Neural crest cell (in vitro differentiated cells): Measurements from ENCODE around the gene SYT5. TPM values are rescaled to one million over a fixed set of nuclear protein-coding genes. Genes with fewer than 3 reads are reported as not detected.

Experiments
- DNase-seq: peaks from one replicate; pipeline ENCODE4 v3.0.0; 2021; ENCODE audit warnings: low read depth, mixed read lengths, low spot score
- H3K27ac Mint-ChIP-seq: one replicate; pipeline ENCODE4 v1.8.0; 2021; ENCODE audit warnings: mild to moderate bottlenecking, mixed read lengths; ENCODE audit not compliant: unreplicated experiment
- H3K27me3 Mint-ChIP-seq: 2 replicates; pipeline ENCODE4 v1.8.0; 2021; ENCODE audit warnings: low read depth, mild to moderate bottlenecking, mixed read lengths
- H3K36me3 Mint-ChIP-seq: 2 replicates; pipeline ENCODE4 v1.8.0; 2021; ENCODE audit warnings: low read depth, mild to moderate bottlenecking, mixed read lengths
- H3K4me1 Mint-ChIP-seq: 2 replicates; pipeline ENCODE4 v1.8.0; 2021; ENCODE audit warnings: mixed read lengths
- H3K4me3 Mint-ChIP-seq: one replicate; pipeline ENCODE4 v1.8.0; 2021; ENCODE audit warnings: mild to moderate bottlenecking, mixed read lengths
- H3K9me3 Mint-ChIP-seq: 2 replicates; pipeline ENCODE4 v1.8.0; 2021; ENCODE audit warnings: mixed read lengths
- long read RNA-seq: library from polyadenylated mRNA; unstranded; transcript quantifications from one replicate; pipeline ENCODE4 v2.0.0, GENCODE V29; 2020
- total RNA-seq: library from RNA; stranded (reverse); gene quantifications from 2 replicates; pipeline ENCODE4 v1.2.1, GENCODE V29; 2021
- TF ChIP-seq, protein P1 (sequence below): fragments of 200-600 bp; sonication (generic); conservative IDR thresholded peaks from 2 replicates; pipeline ENCODE4 v1.5.0; 2021; ENCODE audit warnings: antibody characterized with exemption, mild to moderate bottlenecking

Gene SYT5
- total RNA-seq = 3.5 and 4.3 TPM in 2 replicates
- long read RNA-seq = 0 reads

DNA sequence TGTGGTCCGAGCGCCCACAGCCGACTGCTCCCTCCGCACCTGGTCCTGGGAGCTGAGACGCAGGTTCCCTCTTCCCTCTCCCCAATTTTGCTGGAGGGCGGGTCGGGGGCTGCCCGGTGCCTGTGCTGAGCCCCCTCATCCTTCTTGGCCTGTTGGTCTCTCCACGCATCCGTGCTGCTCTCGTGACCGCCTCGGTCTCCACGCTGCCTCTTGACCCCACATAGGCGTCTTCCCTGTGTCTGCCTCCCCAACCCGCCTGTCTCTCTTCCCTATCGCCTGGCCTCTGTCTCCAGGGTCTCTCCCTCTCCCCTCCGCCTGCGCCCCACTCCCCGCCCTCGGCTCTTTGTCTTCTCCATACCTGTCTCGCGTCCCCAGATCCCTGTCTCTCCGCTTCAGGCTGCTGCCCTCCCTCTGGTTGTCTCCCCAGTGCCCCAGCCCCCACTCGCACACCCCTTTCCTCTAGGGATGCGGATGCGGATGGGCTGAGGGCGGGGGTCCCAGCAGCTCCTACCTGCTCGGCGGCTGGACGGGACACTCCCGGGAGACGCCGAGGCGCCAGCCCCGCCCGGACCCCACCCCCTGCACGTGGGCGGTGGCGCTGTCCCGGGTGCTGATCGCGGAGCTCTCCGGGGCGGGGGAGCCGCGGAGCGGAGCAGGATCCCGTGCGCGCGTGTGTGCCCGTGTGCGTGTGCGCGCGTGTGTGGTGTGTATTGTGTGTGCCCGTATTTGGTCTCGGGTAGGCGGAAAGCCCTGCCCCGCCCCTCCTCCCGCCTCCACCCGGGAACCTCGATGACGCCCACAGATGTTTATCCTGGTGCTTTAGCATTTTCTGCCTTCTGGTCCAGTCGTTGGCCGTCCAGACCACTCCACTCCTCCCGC lies at the start of gene SYT5:
Gene SYT5 (minus strand): TSS at position 684 of the 879 bp plus-strand sequence. CDS start 1,248 bp downstream, outside the sequence.
- no peaks in the 10 kb centered on the region for H3K9me3 Mint-ChIP-seq
- H3K4me1 Mint-ChIP-seq = peaks cover 15% of the 10 kb centered on the region
- peak; percentile 47 for DNase-seq
- peak within 1 kb of the TSS; percentile 84 for H3K27ac Mint-ChIP-seq
- no peaks in the 10 kb centered on the region for H3K36me3 Mint-ChIP-seq
- H3K4me3 Mint-ChIP-seq = peak within 1 kb of the TSS; percentile 91
- TF ChIP-seq, protein P1, sequence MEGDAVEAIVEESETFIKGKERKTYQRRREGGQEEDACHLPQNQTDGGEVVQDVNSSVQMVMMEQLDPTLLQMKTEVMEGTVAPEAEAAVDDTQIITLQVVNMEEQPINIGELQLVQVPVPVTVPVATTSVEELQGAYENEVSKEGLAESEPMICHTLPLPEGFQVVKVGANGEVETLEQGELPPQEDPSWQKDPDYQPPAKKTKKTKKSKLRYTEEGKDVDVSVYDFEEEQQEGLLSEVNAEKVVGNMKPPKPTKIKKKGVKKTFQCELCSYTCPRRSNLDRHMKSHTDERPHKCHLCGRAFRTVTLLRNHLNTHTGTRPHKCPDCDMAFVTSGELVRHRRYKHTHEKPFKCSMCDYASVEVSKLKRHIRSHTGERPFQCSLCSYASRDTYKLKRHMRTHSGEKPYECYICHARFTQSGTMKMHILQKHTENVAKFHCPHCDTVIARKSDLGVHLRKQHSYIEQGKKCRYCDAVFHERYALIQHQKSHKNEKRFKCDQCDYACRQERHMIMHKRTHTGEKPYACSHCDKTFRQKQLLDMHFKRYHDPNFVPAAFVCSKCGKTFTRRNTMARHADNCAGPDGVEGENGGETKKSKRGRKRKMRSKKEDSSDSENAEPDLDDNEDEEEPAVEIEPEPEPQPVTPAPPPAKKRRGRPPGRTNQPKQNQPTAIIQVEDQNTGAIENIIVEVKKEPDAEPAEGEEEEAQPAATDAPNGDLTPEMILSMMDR = no peak
- H3K27me3 Mint-ChIP-seq = peaks cover 87% of the 10 kb centered on the region

DNA sequence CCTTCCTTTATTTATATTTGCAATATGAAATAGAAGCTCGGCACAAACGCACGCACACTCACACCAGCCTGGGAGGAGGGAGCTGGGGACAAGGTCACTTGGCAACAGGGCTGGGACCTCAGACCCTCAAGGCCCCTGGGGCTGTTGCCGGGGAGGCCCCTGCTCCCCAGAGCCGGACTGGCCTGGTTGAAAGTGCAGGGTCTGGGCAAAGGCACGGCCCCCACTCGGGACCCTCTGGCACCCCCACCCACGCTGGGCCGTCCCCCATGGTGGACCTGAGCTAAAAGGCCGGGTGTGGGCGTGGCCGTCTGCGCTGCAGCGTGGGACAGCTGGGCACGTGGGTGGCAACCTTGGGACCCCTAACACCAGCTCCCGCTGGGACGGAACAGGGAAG lies 49.7 kb upstream of the SYT5 start:
- Mint-ChIP-seq H3K9me3 (no peaks in the 10 kb centered on the region), H3K27ac (no peak overlapping the region), H3K36me3 (no peaks in the 10 kb centered on the region)

DNA sequence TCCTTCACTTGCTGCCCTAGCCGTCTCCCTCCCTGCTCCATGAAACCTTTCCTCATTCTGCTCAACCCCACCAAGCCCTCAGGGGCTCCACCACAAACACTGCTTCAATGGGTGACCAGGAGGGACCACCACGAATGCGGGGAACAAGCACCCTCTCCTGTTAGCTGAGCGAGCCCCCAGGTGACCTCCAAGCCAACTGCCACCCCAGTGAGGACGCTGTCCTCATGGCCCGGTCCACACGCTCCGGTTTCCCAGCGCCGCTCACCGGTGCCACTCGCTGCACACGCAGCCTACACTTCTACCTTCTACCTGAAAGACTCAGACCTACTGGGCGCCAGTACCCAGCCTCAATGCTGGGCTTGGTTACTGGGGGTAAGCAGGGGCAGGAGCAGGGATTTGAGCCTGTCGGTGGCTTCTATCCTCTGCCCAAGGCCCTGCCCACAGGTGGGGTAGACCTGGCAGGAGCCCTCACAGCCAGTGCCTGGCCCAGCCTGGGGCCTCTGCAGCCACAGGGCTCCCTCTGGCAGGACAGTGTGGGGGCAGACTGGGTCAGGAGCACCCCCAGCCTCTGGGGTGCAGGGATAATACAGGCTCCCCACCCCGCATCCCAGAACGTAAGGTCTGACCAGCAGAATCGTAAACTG lies 49.2 kb upstream of the SYT5 start:
- Mint-ChIP-seq H3K27ac (no peak overlapping the region), H3K4me1 (no peaks in the 10 kb centered on the region), H3K27me3 (no peaks in the 10 kb centered on the region), H3K36me3 (no peaks in the 10 kb centered on the region), H3K9me3 (no peaks in the 10 kb centered on the region), H3K4me3 (no peak overlapping the region)
- TF ChIP-seq, protein P1 = no peak
- no peak for DNase-seq

More for the DNA sequence above, 49.7 kb upstream of the SYT5 start:
- Mint-ChIP-seq H3K4me1 (no peaks in the 10 kb centered on the region), H3K27me3 (no peaks in the 10 kb centered on the region), H3K4me3 (no peak overlapping the region)
- no peak for DNase-seq
- TF ChIP-seq, protein P1 = no peak

DNA sequence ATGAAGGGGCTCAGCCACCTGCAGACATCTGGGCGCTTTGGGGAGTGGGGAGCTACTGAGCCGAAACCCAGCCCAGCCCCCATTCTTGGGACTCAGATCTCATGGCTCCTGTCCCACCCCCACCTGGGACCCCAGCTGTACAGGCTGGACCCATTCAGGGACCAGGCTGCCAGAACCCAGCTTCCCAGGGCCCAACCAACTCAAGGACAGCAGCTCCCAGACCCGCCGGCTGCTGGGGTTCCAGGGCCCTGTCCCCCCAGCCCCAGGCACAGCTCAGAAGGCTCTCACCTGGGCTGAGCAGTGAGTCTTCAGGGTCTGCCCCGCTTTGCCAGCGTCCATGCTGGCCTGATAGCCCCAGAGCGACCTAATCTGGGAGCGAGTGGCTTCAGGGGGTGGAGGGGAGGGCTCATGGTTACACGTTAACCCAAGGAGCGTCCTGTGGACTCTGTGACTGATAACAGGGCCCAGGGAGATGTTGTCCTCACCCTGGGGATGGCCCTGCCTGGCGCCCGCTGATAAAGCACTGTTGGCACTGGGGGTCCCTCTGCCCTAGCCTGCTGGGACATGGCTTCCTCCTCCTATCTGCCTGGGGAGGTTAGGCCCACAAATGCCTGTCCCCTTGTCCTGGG lies 48.4 kb upstream of the SYT5 start, which contains the start of gene TMEM86B:
Gene TMEM86B (minus strand): TSS at position 361 of the 629 bp plus-strand sequence. CDS start 22 bp downstream, at position 339.
- DNase-seq = no peak
- Mint-ChIP-seq H3K36me3 (no peaks in the 10 kb centered on the region), H3K27me3 (no peaks in the 10 kb centered on the region), H3K27ac (peak within 1 kb of the TSS; percentile 43), H3K4me1 (no peaks in the 10 kb centered on the region), H3K9me3 (no peaks in the 10 kb centered on the region), H3K4me3 (no peak within 1 kb of the TSS)
- TF ChIP-seq, protein P1 = no peak

DNA sequence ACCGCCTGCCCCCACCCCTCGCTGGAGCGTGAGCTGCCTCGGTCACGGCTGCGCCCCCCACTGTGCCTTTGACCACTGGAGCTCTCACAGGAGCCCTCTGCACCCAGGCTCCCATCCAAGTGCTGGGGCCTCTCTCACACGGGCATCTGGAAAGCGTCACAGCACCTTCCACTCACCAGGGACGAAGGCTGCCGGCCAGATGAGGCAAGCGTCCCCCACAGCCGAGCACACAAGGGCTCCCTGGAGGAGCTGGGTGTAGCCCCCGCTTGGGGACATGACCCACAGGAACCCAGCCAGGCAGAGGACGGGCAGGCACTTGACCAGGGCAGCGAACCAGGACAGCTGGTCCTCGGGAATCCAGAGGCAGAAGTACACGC lies 47.9 kb upstream of the SYT5 start:
- H3K36me3 Mint-ChIP-seq = no peaks in the 10 kb centered on the region
- peak overlapping the region; percentile 43 for H3K27ac Mint-ChIP-seq
- TF ChIP-seq, protein P1 = no peak
- H3K27me3 Mint-ChIP-seq = no peaks in the 10 kb centered on the region
- DNase-seq = no peak
- no peaks in the 10 kb centered on the region for H3K4me1 Mint-ChIP-seq
- H3K4me3 Mint-ChIP-seq = no peak overlapping the region
- no peaks in the 10 kb centered on the region for H3K9me3 Mint-ChIP-seq
